ENCODE data around the gene ANTXR1. TPM values are rescaled to one million over a fixed set of nuclear protein-coding genes. Genes with fewer than 3 reads are reported as not detected.
"Not testable (repeated sequence)": the region's sequence is repeated elsewhere in the genome, so short reads cannot be mapped to it uniquely, and the experiment has no call there.

ANTXR1 gene
- polyA plus RNA-seq, 3 donors = 83.1 to 89.0 (median 86.2) TPM

DNA sequence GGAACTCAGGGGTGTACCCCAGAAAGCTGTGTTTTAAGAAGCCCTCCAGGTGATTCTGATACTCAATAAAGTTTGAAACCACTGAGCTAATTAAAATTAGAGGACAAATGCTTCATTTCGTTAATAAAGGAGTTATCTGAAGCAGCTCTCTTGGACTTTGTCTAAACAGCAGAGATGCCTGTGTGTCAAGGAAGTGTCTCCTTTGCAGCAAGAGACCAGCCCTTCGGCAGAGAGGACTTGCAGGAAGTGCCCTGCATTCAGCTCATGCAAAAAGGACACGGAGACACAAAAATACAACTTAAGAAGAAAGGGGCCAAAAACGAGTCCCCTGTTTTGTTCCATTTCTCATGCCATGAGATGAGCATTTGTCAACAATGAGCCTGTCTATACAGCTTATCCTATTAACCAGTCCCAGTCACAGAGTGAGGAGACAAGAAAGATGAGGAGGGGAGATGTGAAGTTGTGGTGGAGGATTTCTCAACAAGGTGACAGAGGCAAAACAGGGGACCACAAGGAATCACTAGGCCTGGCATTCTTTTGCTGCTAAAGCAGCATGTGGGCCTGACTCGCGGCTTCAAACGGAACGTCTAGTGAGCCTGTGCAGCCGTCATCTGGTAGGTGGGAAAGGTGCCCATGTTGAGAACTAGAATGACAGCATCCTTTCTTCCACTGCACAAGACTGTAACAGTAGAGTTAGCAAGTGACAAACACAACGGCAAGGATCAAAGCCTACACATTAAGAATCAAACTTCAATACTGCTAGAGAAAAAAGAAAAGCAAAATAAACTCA, 152.3 kb downstream of the ANTXR1 start:
- DNase-seq (ENCODE audit: extremely low read depth in 1 of 11, low read depth in 9 of 11, low spot score in 4 of 11) = no peak

DNA sequence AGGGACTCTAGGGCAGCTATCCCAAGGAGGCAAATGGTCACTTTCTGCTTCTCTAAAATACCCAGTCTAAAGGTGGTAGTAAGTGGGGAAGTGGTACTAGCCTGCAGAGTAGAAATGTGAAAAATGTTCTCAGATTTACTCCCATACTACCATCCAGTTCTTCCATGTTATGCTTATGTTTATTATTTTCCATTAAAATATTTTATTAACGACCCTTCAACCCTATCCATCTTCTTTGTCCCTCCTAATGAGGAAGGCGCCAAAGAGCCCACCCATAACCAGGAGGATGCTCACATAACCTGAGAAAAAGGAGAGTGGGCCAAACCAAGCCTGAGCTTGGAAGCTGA, 153.5 kb downstream of the ANTXR1 start:
- DNase-seq (ENCODE audit: extremely low read depth in 1 of 11, low read depth in 9 of 11, low spot score in 4 of 11) = no peak

DNA sequence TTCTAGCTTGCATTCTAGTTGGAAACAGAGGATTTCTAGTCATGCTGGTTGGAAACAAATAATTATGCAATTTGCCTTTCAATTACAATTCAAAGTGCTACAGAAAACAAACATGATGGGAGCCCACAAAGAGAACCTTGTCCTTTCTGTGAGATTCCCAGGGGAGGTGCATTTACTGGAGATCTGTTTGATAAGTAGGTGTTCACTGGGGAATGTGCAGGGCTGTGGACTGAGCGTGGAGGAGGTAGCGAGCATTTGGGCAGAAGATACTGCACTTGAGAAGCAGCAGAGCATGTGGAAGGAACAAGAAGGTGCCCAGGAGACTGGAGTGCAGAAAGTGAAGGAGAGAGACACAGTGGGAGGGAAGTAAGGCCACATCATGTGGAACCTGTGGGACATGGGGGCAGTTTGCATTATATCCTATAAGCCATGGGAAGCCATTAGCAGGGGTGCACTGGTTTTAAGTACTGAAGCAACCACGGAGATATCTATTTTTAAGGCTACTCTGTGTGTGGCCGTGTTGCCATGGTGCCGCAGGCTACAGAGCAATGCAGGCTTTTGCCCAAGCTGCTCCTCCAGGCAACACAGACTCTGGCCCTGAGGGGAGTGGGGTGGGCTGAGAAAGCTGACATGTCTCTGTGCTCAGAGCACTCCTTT, 154.0 kb downstream of the ANTXR1 start:
- no peak for DNase-seq (ENCODE audit: extremely low read depth in 1 of 11, low read depth in 9 of 11, low spot score in 4 of 11)

DNA sequence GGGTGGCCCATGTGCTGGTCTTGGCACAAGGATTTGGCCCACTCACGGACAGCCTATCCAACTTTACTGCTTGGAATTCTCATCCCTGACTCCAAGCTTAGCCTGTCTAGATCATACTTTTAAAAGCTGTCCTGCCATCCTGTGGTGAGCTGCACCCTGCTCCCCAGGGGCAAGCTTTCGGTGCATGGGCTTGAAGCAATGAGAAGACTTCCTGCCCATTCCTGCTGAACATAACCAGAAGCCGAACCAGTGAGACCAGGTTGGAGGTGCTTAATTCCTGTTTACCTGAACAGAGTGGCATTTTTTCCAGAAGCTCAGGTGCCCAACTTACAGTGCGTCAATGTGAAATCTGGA, 154.5 kb downstream of the ANTXR1 start:
- no peak for DNase-seq (ENCODE audit: extremely low read depth in 1 of 11, low read depth in 9 of 11, low spot score in 4 of 11)

DNA sequence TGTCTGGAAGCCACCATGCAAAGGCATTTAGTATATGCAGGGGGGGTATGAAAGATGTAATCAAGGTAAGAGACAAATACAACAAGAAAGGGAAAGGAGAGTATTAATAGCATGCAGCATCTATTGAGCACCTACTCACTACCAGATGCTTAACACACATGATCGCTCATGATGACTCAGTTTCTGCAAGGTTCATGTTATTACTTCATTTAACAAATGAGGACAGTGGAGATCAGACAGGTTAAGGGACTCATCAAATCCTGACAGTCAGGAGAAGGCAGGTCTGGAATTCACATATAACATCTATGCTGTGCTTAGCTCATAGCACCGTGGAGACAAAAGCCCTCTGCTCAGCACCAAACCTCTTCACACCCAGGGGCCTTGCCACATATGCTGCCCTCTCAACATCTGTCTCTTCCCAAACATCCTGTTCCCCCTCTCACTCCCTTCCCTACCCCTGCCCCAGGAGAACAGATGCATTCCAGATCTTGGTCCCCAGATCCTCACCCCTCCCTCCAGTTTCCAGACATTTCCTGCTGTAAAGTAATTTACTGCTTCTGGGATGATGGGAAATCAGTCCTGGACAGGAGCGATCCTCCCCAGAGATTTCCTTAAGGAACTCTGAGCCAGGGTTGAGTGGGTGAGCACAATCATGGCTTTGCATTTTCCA, 155.3 kb downstream of the ANTXR1 start:
- DNase-seq (ENCODE audit: extremely low read depth in 1 of 11, low read depth in 9 of 11, low spot score in 4 of 11) = no peak

DNA sequence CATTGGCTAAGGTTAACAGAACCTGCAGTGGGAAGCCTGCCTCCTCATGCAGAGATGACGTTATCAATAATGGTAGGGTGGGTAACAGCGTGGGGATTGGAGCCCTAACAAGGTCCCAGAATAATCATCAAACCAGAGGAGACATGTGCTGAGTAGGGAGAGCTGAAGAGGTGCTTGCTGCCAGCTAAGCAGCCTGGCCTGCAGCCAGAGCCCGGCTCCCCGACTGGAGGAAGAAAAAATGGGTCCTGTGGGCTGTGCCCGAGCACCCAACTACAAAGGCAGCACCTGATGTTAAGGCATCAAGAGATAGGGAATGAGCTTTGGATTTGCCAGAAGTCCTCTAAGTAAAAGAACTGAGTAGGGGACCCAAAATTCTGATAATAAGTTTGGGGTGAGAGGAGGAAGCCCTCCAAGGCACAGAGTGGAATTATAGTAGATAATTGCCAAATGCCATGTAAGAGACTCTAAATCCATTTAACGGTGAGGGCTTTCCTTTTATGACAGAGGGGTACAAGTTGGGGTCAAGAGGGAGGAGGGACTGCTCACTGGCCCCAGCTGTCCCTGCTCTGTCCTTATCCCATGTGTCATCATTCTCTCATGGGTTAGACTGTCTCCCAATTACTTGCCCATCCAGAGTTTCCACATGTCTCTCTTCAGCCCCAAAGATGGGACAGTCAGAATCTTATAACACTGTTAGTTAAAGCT, 156.1 kb downstream of the ANTXR1 start:
- DNase-seq (ENCODE audit: extremely low read depth in 1 of 11, low read depth in 9 of 11, low spot score in 4 of 11) = no peak

DNA sequence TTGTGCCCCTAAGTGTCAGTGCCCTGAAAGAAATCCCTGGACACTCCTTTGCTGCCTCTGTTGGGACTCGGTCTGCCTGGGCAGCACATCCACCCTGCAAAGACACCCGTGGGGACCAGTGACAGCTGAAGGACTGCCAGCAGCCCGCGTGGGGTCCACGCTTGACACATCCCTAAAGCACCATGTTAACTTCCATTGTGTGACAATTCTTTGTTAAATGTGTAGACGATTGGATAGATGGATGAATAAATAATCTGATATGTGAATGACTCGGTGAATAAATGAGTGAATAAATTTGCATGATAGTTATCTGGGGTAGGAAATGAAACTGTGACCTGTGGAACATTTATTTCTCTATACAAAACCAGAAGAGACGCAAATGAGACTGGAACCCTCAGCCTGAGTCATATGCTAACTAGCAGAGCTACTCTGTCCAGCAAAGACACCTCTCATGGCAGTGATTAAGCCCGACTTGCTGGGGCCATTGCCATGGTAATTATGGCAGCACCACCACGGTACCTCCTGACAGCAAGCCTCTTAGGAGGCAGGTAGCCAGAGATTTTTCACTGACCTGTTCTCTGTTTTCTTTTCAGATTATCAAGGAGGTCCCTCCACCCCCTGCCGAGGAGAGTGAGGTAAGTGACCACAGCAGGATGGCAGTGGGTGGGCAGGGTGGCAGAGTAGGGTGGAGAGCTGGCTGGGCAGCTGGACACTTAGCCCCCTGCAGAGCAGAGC, 156.8 kb downstream of the ANTXR1 start:
- no peak for DNase-seq (ENCODE audit: extremely low read depth in 1 of 11, low read depth in 9 of 11, low spot score in 4 of 11)

DNA sequence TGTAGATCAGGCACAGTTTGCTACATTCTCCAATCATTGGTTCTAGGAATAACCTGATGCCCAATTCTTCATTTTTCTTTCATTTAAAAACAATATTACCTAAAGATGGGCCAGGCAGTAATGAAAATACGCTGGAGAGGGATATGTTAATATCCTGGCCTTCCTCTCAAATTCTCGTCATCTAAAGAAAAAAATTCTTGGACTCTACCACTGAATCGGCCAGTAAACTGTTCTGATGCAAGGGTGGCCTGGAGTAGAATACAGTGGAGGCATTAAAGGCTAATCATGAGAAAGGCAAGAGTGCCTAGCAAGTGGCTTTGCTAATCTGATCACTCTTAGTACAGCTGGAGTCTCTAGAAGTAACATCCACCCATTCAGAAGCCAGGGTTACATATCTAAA, 157.7 kb downstream of the ANTXR1 start:
- DNase-seq (ENCODE audit: extremely low read depth in 1 of 11, low read depth in 9 of 11, low spot score in 4 of 11) = no peak

DNA sequence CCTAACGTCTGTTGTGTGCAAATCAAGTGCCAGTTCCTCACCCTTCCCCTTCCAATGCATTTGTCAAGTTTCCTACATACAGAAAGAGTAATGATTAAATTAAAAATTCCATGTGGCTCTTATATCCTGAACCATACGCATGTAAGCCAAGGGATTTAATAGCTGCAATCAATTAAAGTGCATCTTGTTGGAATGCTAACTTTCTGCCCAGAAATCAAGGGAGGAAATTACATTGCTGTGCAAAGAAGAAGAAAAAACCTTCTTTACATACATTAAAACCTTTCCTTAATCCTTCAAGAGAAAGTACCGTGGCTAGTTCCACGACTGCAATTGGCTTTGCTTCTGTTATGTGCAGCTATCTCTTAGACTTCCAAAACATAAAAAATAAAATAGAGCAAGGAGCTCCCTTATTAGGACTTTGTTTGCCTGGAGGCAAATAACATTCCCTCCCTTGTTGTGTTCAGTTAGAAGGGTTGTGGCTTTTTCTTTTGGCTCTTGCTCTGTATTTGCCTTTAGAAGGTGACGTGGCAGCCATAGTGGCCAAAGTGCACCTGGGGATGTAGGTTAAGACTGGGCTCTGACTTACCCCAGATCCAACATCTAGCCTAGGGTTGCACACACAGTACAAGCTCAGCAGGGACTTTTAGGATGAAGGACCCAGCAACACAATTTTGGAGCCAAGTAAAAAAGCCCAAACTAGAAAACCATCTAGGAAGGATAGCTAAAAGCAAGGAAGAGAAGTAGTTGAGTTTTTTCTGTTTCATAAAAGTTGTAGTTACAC, 158.3 kb downstream of the ANTXR1 start:
- no peak for DNase-seq (ENCODE audit: extremely low read depth in 1 of 11, low read depth in 9 of 11, low spot score in 4 of 11)

DNA sequence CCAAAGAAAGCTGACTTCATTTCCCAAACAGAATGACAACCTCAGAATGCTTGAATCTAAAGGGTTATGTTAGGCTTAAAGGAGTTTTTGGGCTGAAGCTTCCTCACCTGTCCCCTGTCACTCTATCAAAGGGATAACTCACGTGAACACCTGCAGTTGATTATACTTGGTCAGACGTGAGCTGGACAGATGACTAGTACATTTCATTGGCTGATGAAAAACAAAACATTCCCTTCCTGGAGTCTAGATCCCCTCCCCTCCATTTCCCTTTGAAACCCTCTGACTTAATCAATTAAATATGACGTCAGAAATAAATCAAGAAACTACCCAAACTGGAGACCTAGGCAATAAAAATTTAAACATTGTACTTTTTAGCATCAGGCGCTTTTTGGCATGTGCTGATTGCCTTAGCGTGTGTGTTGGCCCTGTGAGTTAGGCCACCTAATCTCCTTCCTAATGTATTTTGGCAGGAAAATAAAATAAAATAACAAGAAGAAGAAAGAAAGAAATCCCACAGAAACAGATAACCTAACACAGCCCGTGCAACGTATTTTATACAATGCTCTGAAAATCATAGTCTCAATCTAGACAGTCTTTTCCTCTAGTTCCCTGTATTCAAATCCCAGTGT, 159.0 kb downstream of the ANTXR1 start:
- DNase-seq (ENCODE audit: extremely low read depth in 1 of 11, low read depth in 9 of 11, low spot score in 4 of 11) = no peak

DNA sequence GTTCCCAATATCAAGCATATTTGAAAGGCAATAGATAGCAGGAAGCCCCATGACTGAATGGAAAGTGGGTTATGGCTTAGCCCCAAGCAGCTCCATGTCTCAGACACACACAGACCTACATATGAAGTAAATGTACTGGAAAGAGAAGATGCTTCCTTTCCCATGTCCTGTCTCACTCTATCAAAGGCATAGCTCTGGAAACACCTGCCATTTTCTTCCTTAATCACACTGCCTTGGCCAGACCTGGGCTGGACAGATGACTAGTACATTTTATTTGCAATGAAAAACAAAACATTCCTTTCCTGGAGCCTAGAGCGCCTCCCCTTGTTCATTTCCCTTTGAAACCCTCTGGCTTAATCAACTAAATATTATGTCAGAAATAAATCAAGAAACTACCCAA, 160.7 kb downstream of the ANTXR1 start:
- DNase-seq (ENCODE audit: extremely low read depth in 1 of 11, low read depth in 9 of 11, low spot score in 4 of 11) = no peak

DNA sequence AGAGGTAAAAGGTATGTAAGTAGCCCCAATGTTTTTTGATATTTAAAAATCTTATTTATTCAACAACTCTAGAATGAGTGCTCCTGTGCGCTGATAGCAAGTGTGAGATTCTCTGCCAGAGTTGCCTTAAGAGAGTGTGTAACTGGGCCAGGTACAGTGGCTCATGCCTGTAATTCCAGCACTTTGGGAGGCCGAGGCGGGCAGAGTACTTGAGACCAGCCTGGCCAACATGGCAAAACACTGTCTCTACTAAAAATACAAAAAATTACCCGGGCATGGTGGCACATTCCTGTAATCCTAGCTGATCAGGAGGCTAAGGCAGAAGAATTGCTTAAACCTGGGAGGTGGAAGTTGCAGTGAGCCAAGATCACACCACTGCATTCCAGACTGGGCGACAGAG, 161.2 kb downstream of the ANTXR1 start:
- not testable (repeated sequence) for DNase-seq (ENCODE audit: extremely low read depth in 1 of 11, low read depth in 9 of 11, low spot score in 4 of 11)

DNA sequence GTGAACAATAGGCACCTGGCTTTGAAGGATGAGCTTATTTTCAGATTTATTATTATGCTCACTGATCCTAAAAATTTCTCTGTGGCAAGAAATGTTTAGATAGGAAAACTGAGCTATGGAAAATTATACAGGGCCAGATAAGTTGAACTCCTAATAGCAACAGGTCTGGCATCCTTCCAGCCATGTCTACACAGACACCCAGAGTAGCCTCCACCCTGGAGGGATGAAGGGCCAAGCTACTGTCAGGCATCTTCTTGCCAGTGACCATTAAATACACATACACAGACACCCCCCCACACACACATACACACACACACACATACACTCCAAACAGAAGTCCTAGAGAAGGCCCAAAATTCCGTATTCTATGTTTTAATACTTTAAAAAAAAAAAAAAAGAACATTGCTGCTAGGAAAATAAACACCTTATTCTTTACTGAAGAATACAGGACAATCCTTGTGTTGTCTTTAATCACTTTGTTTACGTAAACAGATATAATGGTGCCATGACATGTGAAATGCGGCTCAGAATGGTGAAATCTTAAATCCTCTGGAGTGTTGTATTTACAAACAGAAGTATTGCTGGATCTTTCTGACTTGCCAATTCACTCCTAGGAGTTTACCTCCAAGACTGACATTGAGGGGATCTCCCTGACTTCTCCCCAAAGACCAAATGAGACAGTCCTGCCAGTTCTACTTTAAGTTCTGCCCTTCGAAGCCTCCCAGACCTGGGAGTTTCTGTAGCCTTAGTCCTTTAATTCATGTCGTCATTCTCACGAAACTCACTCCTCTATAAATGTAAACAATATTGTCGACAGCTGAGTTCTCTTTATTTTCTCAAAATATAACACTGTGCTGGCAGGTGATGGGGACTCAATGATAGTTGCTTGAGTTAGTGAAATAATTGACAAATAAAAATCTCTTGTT, 163.1 kb downstream of the ANTXR1 start:
- no peak for DNase-seq (ENCODE audit: extremely low read depth in 1 of 11, low read depth in 9 of 11, low spot score in 4 of 11)

DNA sequence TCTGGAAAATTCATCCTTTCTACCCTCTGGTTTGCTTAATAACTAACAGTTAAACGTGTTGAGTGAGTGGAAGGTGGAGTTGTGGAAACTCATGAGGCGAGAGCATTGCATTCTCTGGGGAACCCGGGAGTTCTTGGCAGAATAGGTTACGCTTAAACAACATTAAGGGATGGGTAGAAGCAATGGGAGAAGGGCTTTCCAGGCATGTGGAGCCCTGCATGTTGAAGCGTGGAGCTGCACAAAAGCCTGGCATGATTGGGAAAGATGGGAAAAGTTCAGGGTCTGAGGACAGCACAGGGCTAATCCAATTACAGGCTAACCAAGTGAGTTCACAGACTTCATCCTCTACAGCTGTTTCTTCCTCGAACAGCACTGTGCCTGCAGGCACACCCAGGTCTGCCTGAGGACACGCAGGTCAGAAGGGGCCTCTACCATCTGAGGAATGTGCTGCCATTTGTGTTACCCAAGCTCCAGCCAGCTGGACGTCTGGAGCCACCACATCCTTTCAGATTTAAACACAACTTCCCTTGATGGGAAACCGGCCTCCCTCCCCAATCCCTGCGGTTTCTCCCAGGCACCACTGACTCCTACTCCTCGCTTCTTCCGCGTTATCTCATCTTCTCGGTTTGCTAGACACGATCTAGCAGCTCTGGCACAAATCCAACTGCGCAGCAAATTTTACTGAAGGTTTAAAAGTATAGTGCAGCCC, 164.2 kb downstream of the ANTXR1 start:
- no peak for DNase-seq (ENCODE audit: extremely low read depth in 1 of 11, low read depth in 9 of 11, low spot score in 4 of 11)

DNA sequence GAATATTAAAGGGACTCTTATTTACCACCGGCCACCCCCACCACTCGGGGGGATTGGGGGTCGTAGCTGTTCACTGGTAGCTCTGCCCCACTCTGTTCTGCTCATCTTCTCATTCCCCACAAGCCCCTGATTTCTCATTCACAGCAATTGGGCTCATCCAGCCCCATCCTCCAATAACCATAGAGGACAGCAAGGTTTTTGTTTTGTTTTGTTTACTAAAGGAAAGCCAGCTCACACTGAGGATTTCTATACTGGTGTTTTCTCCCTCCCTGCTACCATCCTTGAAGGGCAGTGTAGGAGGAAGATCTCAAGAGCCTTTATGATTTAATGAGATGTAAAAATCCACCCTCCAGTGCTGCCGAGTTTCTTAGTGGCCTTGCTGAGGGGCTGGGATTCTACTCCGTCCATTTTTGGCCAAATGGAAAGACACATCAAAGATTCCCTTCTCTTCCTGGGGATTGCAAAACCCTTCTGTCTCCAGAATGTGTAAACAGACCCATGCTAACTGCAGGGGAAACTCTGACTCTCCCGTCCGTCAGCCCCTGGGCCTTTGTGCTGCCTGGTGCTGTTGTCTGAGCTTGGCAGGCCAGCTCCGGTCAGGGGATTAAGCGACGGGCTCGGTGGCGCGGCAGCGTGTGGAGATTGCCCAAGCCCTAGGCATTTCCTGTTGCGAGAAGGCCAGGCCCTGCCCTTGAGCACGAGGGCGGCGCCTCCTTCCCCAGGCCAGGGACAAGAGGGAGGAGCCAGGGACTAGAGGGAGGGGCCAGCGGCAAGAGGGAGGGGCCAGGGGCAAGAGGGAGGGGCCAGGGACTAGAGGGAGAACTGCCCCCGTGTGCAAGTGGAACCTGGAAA, 165.0 kb downstream of the ANTXR1 start:
- DNase-seq (ENCODE audit: extremely low read depth in 1 of 11, low read depth in 9 of 11, low spot score in 4 of 11) = no peak

DNA sequence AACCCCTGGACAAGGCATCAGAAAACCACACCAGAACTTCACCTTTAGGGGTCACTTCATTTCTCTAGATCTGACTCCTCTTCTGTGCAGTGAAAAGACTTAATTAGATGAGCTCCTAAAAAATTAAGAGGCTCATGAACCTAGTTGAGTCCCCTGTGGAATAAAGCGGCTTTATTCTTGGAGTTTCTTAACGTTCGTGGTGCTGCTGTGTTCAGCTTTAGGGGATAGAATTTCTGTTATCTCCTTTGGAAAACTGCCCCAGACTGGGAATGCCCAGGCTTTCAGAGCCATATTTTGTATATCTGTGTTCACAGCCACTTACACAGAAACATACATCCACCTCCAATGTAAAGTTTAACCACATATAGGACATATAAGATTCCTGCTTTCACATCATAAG, 165.8 kb downstream of the ANTXR1 start:
- DNase-seq (ENCODE audit: extremely low read depth in 1 of 11, low read depth in 9 of 11, low spot score in 4 of 11) = no peak
